CD4-positive, alpha-beta T cell treated with Interleukin-17A for 4 hours (primary cell): ENCODE data around the gene CA10.

Experiments
- DNase-seq: peaks from one replicate; pipeline ENCODE4 v3.0.0-alpha.2; 2020; ENCODE audit warnings: mixed read lengths

CA10 gene

GRCh38 chr17:51946311-51946710 is 212.2 kb downstream of the CA10 start:
- DNase-seq = no peak

DNA sequence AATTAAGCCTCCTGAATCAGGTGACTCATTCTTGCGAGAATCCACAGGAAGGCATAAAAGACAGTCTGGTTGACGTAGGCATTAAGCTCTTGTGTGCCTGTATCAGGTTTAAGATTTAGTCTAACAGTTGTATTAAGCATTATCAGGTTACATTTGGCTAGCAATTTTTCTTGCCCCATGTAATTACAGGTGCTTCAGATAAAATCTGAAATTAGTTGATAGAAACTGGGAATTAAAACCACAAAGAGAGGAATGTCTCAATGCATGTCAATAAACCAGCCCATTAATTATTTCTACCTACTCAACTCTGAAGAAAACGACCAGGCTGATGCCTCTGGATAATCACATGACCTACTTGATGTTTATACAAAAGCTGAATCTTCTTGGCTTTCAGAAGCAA is 217.2 kb downstream of the CA10 start:
- no peak for DNase-seq

DNA sequence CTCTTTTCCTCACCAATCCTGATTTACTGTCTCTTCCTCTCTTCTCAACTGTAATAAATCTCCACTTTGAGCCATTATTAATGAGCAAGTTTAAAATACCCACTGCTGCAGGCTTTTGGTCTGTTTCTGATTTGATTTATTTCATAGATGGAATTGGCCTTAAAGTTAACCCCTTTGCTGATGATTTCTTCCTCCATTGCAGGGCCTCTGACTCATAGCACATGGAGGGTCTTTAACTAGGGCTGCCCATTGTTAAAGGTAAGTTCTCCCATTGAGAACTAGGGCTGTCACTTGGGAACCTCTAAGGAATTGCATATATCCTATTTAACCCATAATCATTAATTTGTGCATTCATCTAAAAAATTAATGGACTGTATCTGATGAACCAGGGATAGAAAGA is 221.2 kb downstream of the CA10 start:
- no peak for DNase-seq

- DNase-seq = no peak
These were observed 223.0 kb downstream of the CA10 start for GRCh38 chr17:51935477-51935876.

DNA sequence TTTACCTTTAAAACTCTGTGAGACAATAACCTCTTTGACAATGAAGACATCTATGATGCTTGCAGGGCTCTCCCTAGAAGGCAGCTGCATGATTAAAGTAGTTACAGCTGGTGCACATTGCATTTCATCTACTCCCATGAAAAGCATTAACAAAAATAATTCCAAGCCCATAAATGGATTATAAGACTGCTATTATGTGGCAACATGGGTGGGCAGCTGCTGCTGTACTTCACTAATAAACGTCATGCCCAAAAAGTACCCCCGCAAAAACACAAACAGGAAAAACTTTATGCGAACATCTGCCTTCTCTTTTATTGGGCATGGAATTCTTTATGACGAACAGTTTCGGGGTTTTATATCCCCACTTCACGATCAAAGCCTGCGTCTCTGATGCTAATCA is 224.9 kb downstream of the CA10 start:
- no peak for DNase-seq

GRCh38 chr17:51926448-51926847 is 232.1 kb downstream of the CA10 start:
- no peak for DNase-seq

DNA sequence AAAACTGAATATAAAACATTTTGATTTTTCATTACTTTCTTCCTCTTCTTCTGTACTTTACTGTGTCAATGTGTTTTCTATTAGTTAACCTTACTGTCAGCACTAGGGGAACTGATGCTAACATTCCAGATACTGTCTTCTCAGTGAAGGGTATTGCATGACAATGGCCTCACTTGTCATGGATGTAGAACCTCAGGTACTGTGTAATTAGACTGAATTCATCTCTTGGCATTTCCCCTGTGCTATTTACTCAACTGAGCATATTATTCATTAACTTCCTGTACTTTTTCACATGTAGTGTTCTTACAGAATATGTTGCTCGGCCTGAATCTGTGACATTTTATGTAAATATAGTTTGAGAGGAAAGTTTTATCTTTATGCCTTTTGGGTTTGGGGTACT is 237.0 kb downstream of the CA10 start:
- no peak for DNase-seq

- DNase-seq = no peak
These were observed 243.9 kb downstream of the CA10 start for GRCh38 chr17:51914577-51914976.

DNA sequence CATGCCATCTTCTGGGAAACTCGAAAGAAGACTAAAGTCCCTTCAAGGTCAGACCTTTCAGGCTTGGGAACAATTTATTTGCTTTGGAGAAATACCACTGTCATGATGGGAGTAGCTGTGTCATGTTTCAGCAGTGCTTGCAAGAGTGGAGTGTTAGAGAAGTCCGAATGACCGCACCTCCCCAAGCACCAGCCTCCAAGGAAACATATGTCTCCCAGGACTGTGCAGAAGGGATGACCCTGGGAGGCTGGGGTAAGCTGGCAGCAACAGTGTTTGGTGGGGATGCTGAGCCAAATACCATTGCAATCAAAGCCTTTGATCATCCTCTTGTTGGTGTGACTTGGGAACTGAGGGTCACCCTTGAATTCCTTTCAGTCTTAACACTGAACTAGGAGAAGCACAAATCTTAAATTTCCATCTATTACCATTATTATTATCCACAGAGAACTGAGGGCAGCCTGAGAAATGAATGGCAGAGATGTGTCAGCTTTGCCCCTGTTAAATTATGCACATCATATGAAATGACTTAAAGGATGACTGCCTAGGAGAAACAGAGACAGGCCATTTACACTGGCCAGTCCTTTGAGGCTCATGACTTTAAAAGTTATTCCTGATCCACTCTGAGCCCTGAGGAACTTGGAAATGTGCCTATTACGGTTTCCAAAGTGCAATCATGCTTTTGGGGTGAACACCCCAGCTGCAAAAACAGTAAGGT is 244.9 kb downstream of the CA10 start:
- DNase-seq = no peak

DNA sequence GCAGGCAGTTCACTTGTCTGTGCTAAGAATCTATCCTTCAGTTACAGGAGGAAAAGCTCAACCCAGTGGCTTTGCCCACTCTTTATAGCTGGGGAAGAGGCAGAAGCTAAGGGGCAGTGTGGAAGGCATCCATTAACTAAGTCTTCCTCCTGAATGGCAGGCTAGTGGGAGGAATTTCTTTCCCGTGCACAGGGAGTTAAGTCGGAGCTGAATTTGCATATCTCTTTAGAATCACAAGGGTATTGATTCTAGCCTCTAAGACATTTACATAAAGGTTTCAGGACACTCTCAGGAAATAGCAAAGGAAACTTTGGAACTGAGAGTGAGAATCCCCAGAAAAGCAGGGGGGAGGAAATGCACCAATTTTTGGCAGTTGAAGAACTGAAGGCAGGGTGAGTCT is 245.6 kb downstream of the CA10 start:
- DNase-seq = no peak

DNA sequence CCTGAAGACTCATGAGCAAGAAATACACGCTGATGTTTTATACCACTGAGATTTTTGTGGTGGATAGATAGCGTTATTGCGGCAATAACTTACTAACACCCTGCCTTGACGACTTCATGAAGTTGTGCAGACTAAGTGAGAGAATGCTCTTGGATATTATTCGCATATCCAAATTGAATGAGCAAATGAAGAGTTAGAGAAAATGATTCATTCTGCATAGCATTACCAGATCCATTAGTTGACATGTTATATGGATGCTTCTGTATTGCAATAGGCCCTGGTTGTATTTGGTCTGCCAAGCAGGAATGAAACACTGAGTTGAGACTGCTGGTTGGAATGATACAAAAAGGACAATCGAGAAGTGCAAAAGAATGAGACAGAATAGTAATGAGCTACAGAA is 247.3 kb downstream of the CA10 start:
- DNase-seq = no peak

GRCh38 chr17:51909971-51910370 is 248.5 kb downstream of the CA10 start:
- no peak for DNase-seq

GRCh38 chr17:51908841-51909537 is 249.5 kb downstream of the CA10 start:
- DNase-seq = no peak

DNA sequence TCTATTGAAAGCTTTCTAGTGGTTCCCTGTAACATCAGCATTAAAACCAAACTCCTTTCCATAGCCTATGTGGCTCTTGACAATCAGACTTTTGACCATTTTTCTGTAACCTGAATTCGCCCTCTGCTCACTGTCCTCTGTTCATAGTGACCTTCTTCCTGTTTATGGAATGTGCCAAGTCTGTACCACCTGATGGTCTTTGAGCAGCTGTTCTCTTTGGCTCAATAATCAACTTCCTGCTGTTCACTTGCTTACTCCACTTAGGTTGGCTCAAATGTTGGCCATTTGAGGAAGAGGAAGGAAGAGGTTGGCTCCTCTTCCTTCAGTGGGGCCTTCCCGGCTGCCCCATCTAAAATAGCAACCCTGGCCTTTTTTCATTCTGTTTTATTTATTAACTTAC is 251.5 kb downstream of the CA10 start:
- no peak for DNase-seq

GRCh38 chr17:51904379-51904778 is 254.1 kb downstream of the CA10 start:
- no peak for DNase-seq

DNA sequence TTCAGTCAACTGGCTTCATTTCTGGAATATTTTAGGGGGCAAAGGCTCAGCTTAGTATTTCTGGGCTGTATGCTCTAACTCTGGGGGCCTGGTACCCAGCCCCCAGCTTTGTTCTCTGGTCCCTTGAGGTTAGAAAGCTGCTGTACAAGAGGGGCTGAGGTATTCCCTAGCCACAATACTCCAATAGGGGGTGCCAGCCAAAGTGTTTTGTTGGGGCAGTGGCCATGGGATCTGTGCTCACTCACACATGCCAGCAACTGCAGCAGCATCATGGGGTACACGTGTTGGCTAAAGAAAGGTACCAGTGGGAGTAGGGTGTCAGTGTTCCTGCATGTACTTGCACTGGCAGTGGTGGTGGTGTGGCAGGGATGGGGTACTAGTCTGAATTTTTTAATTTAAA is 257.3 kb downstream of the CA10 start:
- DNase-seq = no peak

DNA sequence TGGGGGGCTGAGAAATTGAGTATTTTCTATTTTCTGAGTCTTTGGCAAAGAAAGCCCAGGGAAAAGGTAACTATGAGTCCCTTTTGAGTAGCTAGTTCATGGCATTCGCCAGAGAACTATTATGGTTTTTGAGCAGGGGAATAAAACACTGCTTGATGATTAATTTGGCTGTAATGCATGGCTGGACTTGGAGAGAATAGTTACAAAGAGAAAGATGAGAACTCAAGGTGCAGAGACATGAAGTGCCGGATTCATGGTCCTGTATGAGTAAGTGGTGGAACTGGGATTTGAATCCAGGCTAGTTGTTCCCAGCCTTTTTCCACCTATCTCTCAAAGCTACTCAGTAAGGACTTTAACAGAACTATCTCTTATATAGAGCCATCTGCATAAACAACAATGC is 266.6 kb downstream of the CA10 start:
- no peak for DNase-seq

DNA sequence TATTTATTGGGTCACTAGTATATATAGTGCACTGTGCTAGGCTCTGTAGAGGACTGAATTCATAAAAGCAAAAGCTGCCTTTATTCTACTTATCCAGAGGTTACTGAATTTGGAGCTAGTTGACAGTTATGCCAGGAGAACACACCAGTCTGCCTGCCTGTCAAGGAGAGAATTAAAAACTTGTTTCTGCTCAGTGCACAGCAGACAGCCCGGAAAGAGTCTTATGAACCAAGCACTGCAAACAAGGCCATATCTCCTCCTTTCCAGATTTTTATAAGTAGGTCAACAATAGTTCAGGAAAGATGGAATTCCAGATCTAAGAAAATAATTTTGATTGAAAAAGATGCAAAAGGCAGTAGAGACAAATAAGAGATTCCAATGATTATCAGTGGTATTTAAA is 267.8 kb downstream of the CA10 start:
- DNase-seq = no peak

DNA sequence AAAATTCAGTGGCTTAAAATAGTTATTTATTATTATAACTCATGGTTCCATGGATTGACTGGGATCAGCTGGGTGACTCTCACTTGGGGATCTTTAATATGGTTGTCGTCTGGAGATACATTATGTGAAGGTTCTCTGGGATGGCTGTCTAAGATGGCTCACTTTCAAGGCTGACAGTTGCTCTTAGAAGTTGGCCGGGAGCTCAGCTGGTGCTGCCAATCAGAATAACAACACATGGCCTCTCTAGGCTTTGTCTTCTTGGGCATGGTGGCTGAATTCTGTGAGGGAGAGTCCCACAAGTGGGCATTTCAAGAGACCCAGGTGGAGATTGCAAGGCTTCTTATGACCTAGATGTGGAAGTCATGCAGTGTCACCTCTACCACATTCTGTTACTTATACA is 269.7 kb downstream of the CA10 start:
- no peak for DNase-seq

DNA sequence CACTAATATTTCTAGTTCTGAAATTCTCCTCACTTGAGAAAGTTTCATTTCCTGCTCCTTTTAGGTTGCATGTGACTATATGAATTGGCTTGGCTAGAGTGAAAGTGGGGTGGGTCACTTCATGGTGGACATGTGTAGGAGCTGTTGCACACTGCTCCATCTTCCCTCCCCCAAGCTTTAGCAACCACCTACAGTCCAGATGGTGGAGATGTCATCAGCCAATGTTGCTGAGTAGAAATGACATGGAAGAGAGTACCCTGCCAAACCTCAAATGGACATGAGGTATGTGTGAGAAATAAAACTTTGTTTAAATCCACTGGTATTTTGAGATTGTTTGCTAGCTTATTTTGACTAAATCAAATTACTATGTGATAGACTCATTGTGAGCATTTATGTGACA is 281.5 kb downstream of the CA10 start:
- no peak for DNase-seq

DNA sequence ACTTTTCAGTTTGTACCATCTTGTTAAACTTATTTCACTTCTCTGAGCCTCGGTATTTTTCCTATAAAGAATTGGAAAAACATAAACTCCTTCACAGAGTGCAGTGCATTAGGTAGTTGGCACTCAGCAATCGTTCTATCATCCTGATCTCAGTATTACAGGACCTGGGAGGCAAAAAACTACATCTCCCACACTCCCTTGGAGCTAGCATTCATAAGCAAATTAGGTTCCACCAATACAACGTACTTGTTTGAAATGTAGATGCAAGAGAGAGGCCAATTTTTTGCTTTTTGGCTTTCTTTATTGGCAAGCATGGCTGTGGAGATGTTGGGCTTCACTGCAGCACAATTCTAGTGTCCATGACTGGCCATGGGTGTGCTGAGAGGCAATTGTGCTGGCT is 285.2 kb downstream of the CA10 start:
- DNase-seq = no peak

- no peak for DNase-seq
These were observed 289.1 kb downstream of the CA10 start for GRCh38 chr17:51869387-51869786.

- no peak for DNase-seq
These were observed 297.5 kb downstream of the CA10 start for GRCh38 chr17:51860954-51861561.

DNA sequence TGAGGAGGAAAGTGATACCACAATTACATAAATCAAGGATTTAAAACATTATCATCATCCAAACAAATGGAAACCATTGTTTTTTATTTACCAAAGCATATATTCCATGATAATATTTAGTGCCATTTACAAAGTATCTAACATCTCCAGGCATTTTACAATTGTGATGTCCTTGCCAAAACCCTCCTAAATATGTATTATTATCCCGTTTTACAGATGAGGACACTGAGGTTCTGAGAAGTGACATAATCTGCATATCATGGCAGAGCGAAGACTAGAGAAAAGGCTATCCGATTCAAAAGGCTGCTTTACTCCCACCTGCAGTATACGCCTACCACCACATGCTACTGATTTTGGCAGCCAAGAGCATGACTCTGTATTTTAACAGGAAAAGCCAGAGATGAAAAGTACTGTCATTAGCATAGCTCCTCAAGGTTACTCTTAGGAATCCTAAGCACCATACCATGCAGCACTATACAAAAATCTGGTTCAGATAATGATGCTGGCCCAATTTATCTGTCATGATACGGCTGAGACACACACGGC is 301.4 kb downstream of the CA10 start:
- no peak for DNase-seq
